Measurements from ENCODE around the gene MICAL3. TPM values are rescaled to one million over a fixed set of nuclear protein-coding genes. Genes with fewer than 3 reads are reported as not detected.

MICAL3 gene
- total and polyA plus RNA-seq, 2 of the 8 experiments (the other 6 are each of a cell fraction or from before 2014, with no cell fraction given) = 8.3 to 41.8 TPM

- no peak overlapping the region for H2BK20ac ChIP-seq (ENCODE audit: low read length)
- TF ChIP-seq CHD2 (IDR thresholded peaks at IDR 0.05; ENCODE audit: low read length) (no peak), RXRA (IDR thresholded peaks at IDR 0.05; ENCODE audit: insufficient read depth, low read depth, low read length) (no peak), BCL11A (IDR thresholded peaks at IDR 0.05; ENCODE audit: low read depth in 2 of 2, low read length in 2 of 2) (no peak), JUND (IDR thresholded peaks at IDR 0.05; ENCODE audit: low read length) (no peak), GABPA (IDR thresholded peaks at IDR 0.05; ENCODE audit: borderline replicate concordance, insufficient read depth, low read length) (no peak), KDM1A (IDR thresholded peaks at IDR 0.05; ENCODE audit: borderline replicate concordance, low read length) (no peak), YY1 (IDR thresholded peaks at IDR 0.05; ENCODE audit: low read depth, low read length) (no peak), MAX (IDR thresholded peaks at IDR 0.05) (no peak), BACH1 (IDR thresholded peaks at IDR 0.05; ENCODE audit: low read length) (no peak), HDAC2 (IDR thresholded peaks at IDR 0.05; ENCODE audit: borderline replicate concordance in 1 of 2, low read depth in 2 of 2, low read length in 2 of 2) (no peak), TEAD4 (IDR thresholded peaks at IDR 0.05; ENCODE audit: low read depth, low read length) (no peak), POU5F1 (IDR thresholded peaks at IDR 0.05; ENCODE audit: low read depth, low read length) (no peak), ATF3 (IDR thresholded peaks at IDR 0.05; ENCODE audit: insufficient read depth, low read depth, low read length) (no peak), EGR1 (IDR thresholded peaks at IDR 0.05; ENCODE audit: borderline replicate concordance, low read depth, low read length) (no peak)
Observed at GRCh38 chr22:17888439-17888838, 135.9 kb downstream of the MICAL3 start.

More at GRCh38 chr22:17888439-17888838, 135.9 kb downstream of the MICAL3 start:
- H4K5ac ChIP-seq (ENCODE audit: insufficient read length, low read depth, low read length) = no peak overlapping the region
- no peak overlapping the region for H3K4me3 ChIP-seq (ENCODE audit: extremely low read depth in 1 of 4, insufficient read depth in 2 of 4, low read depth in 3 of 4, low read length in 4 of 4)
- no peak for FAIRE-seq
- H3K4me1 ChIP-seq (replicated peaks in 1 of 4; ENCODE audit: control insufficient read depth in 3 of 4, insufficient read depth in 4 of 4, low read length in 3 of 4) = no peaks in the 10 kb centered on the region
- ChIA-PET POLR2A (ENCODE audit: partially characterized antibody) (no interaction called here), CTCF (ENCODE audit: partially characterized antibody) (interaction anchor here (0.9 to 6.3 kb wide), 17 partner anchors 8 to 213 kb away, joined by 3 to 54 read pairs (median 4); partner anchors contain the start of gene PEX26)
- no peaks in the 10 kb centered on the region for H3K79me2 ChIP-seq (ENCODE audit: control insufficient read depth in 1 of 2, insufficient read depth in 2 of 2, low read length in 2 of 2)
- no peak overlapping the region for H3K18ac ChIP-seq (ENCODE audit: extremely low read depth, low read length)
- H3K4ac ChIP-seq (replicated peaks; ENCODE audit: insufficient read length, low read depth, low read length) = no peak overlapping the region
- H3K23me2 ChIP-seq (ENCODE audit: low read depth, low read length) = no peaks in the 10 kb centered on the region
- no peak overlapping the region for H2BK5ac ChIP-seq (ENCODE audit: low read depth, low read length)
- no peak overlapping the region for H2AFZ ChIP-seq (ENCODE audit: low read length)
- WGBS, 2 experiments (ENCODE audit: extremely low coverage in 1 of 2, insufficient coverage in 1 of 2, insufficient read length in 1 of 2, insufficient replicate concordance in 2 of 2, low coverage in 1 of 2, low lambda C conversion rate in 2 of 2, missing lambda C conversion rate in 1 of 2) = 95% methylated on average over 12 of the region's 12 CpGs; no CpG with 5 or more reads in 1 of the 2 experiments
- no peak overlapping the region for H2AK5ac ChIP-seq (ENCODE audit: low read depth, low read length)
- DNase-seq (ENCODE audit: low read depth in 1 of 2, low spot score in 2 of 2) = no peak
- H3K56ac ChIP-seq (replicated peaks; ENCODE audit: insufficient read length, low read depth, low read length) = no peak overlapping the region
- no peak overlapping the region for H3K27ac ChIP-seq (ENCODE audit: low read depth, low read length)
- H4K8ac ChIP-seq (ENCODE audit: extremely low read depth, insufficient read depth, low read length) = no peak overlapping the region
- H3K79me1 ChIP-seq (ENCODE audit: low read depth, low read length) = no peaks in the 10 kb centered on the region; the same call in 1 of the 2 replicates
- no peak overlapping the region for H2BK12ac ChIP-seq (ENCODE audit: low read depth, low read length)
- H4K91ac ChIP-seq (replicated peaks; ENCODE audit: insufficient read length, low read length) = no peak overlapping the region
- H2BK120ac ChIP-seq (replicated peaks; ENCODE audit: low read depth, low read length) = no peak overlapping the region
- peaks cover 2 to 7% (median 6%) of the 10 kb centered on the region in 4 experiments; a peak in 7 of 8 replicates for H3K36me3 ChIP-seq (ENCODE audit: control insufficient read depth in 2 of 4, insufficient read depth in 4 of 4, low read length in 3 of 4)
- no peak overlapping the region for H2BK15ac ChIP-seq (ENCODE audit: low read length)
- H3K9ac ChIP-seq (replicated peaks in 1 of 4; ENCODE audit: extremely low read depth in 1 of 4, low read depth in 3 of 4, low read length in 3 of 4) = no peak overlapping the region; a peak in 1 of 7 replicates
- no peak overlapping the region for H3K23ac ChIP-seq (ENCODE audit: insufficient read length)
- no peak overlapping the region for H3K14ac ChIP-seq (ENCODE audit: insufficient read length)
- no peaks in the 10 kb centered on the region for H3K9me3 ChIP-seq (ENCODE audit: insufficient read depth in 2 of 2, low read depth in 1 of 2, low read length in 1 of 2)
- peaks cover 3 to 15% of the 10 kb centered on the region in 2 experiments for H4K20me1 ChIP-seq (replicated peaks in 1 of 2; ENCODE audit: control insufficient read depth in 1 of 2, insufficient read depth in 2 of 2, low read length in 2 of 2)
- H3K27me3 ChIP-seq (replicated peaks in 1 of 4; ENCODE audit: control insufficient read depth in 3 of 4, extremely low read depth in 1 of 4, insufficient read depth in 3 of 4, low read length in 3 of 4) = peaks cover 0 to 2% (median 0%) of the 10 kb centered on the region in 4 experiments; a peak in 1 of 7 replicates
- H3K4me2 ChIP-seq (ENCODE audit: insufficient read depth in 1 of 2, low read depth in 2 of 2, low read length in 2 of 2) = no peak overlapping the region
